OCI-LY7 (cell line): ENCODE data around the gene MACROD2.

Experiments used
- CTCF ChIP-seq: fragments of 200-600 bp; sonication (generic); conservative IDR thresholded peaks from 2 replicates; pipeline ENCODE4 v1.5.1; 2014; ENCODE audit warnings: mild to moderate bottlenecking, antibody characterized with exemption, low read length, moderate library complexity, mixed read lengths
- EZH2phosphoT487 ChIP-seq: fragments of 200-600 bp; sonication (generic); IDR thresholded peaks from 2 replicates; pipeline ENCODE4 v1.6.1; 2018; ENCODE audit warnings: low read depth, borderline replicate concordance, mild to moderate bottlenecking, mixed run types, antibody characterized with exemption, low read length, moderate library complexity, mixed read lengths

GRCh38 chr20:14896569-14896968, 901.3 kb downstream of the MACROD2 start:
- TF ChIP-seq CTCF = no peak
- TF ChIP-seq EZH2phosphoT487 = no peak
